ENCODE measurements around the gene DCK.
"Not testable (repeated sequence)": the region's sequence is repeated elsewhere in the genome, so short reads cannot be mapped to it uniquely, and the experiment has no call there.

Gene DCK

GRCh38 chr4:70993181-70994068, at the start of gene DCK:
Gene DCK (plus strand): TSS chr4:70993649. CDS start chr4:70993836, 187 bp downstream.
- DNase-seq, result peak; percentile 88

GRCh38 chr4:70945046-70945445, 48.4 kb upstream of the DCK start:
- no peak for DNase-seq

GRCh38 chr4:70945452-70946055, 47.9 kb upstream of the DCK start:
- no peak for DNase-seq

- DNase-seq, result no peak
Measured at GRCh38 chr4:70946939-70947338, 46.5 kb upstream of the DCK start.

GRCh38 chr4:70948665-70949260, 44.7 kb upstream of the DCK start:
- no peak for DNase-seq

GRCh38 chr4:70954032-70954431, 39.4 kb upstream of the DCK start:
- no peak for DNase-seq

- no peak for DNase-seq
Measured at GRCh38 chr4:70956549-70957210, 36.8 kb upstream of the DCK start.

- DNase-seq, result no peak
Measured at GRCh38 chr4:70958681-70959080, 34.8 kb upstream of the DCK start.

GRCh38 chr4:70969076-70969475, 24.4 kb upstream of the DCK start:
- DNase-seq, result no peak

- no peak for DNase-seq
Measured at GRCh38 chr4:70976252-70976651, 17.2 kb upstream of the DCK start.

- no peak for DNase-seq
Measured at GRCh38 chr4:70979445-70980008, 13.9 kb upstream of the DCK start.

- DNase-seq, result no peak
Measured at GRCh38 chr4:70980196-70980595, 13.3 kb upstream of the DCK start.

- no peak for DNase-seq
Measured at GRCh38 chr4:70984106-70984505, 9.3 kb upstream of the DCK start.

GRCh38 chr4:70984589-70984988, 8.9 kb upstream of the DCK start:
- no peak for DNase-seq

GRCh38 chr4:70991596-70991995, 1.9 kb upstream of the DCK start:
- no peak for DNase-seq

GRCh38 chr4:70992391-70992881, 1.0 kb upstream of the DCK start:
- DNase-seq, result no peak

- DNase-seq, result no peak
Measured at GRCh38 chr4:70994069-70994366, 569 bp downstream of the DCK start.

- DNase-seq, result no peak
Measured at GRCh38 chr4:70994387-70995099, 1.1 kb downstream of the DCK start.

- no peak for DNase-seq
Measured at GRCh38 chr4:70996018-70996360, 2.5 kb downstream of the DCK start.

- DNase-seq, result no peak
Measured at GRCh38 chr4:70997036-70997435, 3.6 kb downstream of the DCK start.

GRCh38 chr4:70997546-70997945, 4.1 kb downstream of the DCK start:
- DNase-seq, result no peak

- DNase-seq, result not testable (repeated sequence)
Measured at GRCh38 chr4:70999639-71000038, 6.2 kb downstream of the DCK start.

- not testable (repeated sequence) for DNase-seq
Measured at GRCh38 chr4:71001363-71001762, 7.9 kb downstream of the DCK start.

Data from activated T-cell treated with anti-CD3 and anti-CD28 coated beads, Interleukin-2, amount 50 U/mL, for 1 hour (primary cell).